Measurements from ENCODE around the gene VEZT.

VEZT gene

GRCh38 chr12:95200128-95200894, 17.3 kb upstream of the VEZT start:
- DNase-seq, result no peak

GRCh38 chr12:95201056-95201670, 16.4 kb upstream of the VEZT start:
- DNase-seq, result no peak

- DNase-seq, result no peak
These were observed 14.7 kb upstream of the VEZT start for GRCh38 chr12:95202691-95203486.

- no peak for DNase-seq
These were observed 14.0 kb upstream of the VEZT start for GRCh38 chr12:95203487-95204030.

- no peak for DNase-seq
These were observed 13.3 kb upstream of the VEZT start for GRCh38 chr12:95204141-95204866.

- DNase-seq, result no peak
These were observed 12.5 kb upstream of the VEZT start for GRCh38 chr12:95205016-95205624.

- no peak for DNase-seq
These were observed 11.9 kb upstream of the VEZT start for GRCh38 chr12:95205685-95206084.

- DNase-seq, result no peak
These were observed 10.7 kb upstream of the VEZT start for GRCh38 chr12:95206916-95207315.

- no peak for DNase-seq
These were observed 10.2 kb upstream of the VEZT start for GRCh38 chr12:95207407-95207806.

- no peak for DNase-seq
These were observed 8.9 kb upstream of the VEZT start for GRCh38 chr12:95208678-95209077.

GRCh38 chr12:95212586-95212985, 5.0 kb upstream of the VEZT start:
- DNase-seq, result no peak

GRCh38 chr12:95213119-95213518, 4.5 kb upstream of the VEZT start:
- no peak for DNase-seq

- DNase-seq, result no peak
These were observed 3.7 kb upstream of the VEZT start for GRCh38 chr12:95213928-95214327.

GRCh38 chr12:95214466-95214865, 3.1 kb upstream of the VEZT start:
- DNase-seq, result no peak

- no peak for DNase-seq
These were observed 1.7 kb upstream of the VEZT start for GRCh38 chr12:95215949-95216348.

- DNase-seq, result no peak
These were observed 763 bp upstream of the VEZT start for GRCh38 chr12:95216711-95217376.

GRCh38 chr12:95218150-95219133, 835 bp downstream of the VEZT start:
- DNase-seq, result peak; percentile 32

GRCh38 chr12:95220190-95220589, 2.6 kb downstream of the VEZT start:
- DNase-seq, result no peak

GRCh38 chr12:95220726-95221125, 3.1 kb downstream of the VEZT start:
- DNase-seq, result no peak
